Measurements from ENCODE around the gene CRACDL. TPM values are rescaled to one million over a fixed set of nuclear protein-coding genes. Genes with fewer than 3 reads are reported as not detected.

CRACDL gene
- total RNA-seq, 1 donor, result not detected

GRCh38 chr2:98751748-98752147, 184.3 kb downstream of the CRACDL start:
- Histone ChIP-seq H3K9me3 (ENCODE audit: low read depth, low read length) (no peaks in the 10 kb centered on the region), H3K4me1 (ENCODE audit: insufficient read depth, low read length) (no peaks in the 10 kb centered on the region), H3K27ac (ENCODE audit: low read depth, low read length) (no peak overlapping the region), H3K36me3 (ENCODE audit: insufficient read depth, low read length) (no peaks in the 10 kb centered on the region), H3K79me2 (ENCODE audit: insufficient read depth, low read length) (no peaks in the 10 kb centered on the region), H3K4me2 (ENCODE audit: insufficient read depth, low read length) (no peak overlapping the region), H2AFZ (ENCODE audit: low read length) (no peak overlapping the region), H3K27me3 (ENCODE audit: insufficient read depth, low read length) (peaks cover 23% of the 10 kb centered on the region), H3K4me3 (ENCODE audit: insufficient read depth, low read length) (no peak overlapping the region), H4K20me1 (ENCODE audit: insufficient read depth, low read length) (no peaks in the 10 kb centered on the region)
- no peak for DNase-seq (ENCODE audit: insufficient read length, low spot score, missing footprints)
- no peak for TF ChIP-seq CTCF (IDR thresholded peaks at IDR 0.05; ENCODE audit: extremely low read depth, low read depth, low read length)

DNA sequence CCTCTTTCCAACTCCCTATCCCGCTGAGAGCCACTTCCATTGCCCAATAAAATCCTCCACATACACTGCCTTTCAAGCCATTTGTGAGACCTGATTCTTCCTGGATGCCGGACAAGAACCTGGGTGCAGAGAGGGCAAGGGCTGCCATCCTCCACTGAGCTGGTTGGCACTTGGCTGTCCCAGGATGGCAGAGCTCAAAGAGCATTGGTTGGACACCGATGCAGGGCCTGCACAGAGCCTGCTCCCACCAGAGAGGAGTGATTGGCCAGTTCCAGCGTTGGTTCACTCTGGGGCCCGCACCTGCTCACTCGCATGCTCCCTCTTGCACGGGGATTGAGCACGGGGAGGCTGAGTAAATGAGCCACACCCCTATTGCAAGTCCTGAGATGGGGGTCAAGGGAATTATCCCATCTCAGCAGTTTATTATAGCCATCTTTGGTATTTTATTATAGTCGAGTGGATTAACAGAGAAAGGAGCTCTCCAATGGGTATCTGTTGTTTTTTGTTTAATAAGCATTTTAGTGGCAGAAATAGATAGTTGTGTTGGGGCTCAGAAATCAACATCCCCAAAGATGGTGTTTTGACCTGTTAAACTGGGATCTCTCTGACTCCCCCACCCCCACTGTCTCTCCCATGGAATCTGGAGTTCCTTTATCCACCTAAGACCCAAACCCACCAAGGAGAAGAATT, 185.3 kb downstream of the CRACDL start:
- Histone ChIP-seq H3K4me3 (ENCODE audit: insufficient read depth, low read length) (no peak overlapping the region), H3K36me3 (ENCODE audit: insufficient read depth, low read length) (no peaks in the 10 kb centered on the region), H3K79me2 (ENCODE audit: insufficient read depth, low read length) (no peaks in the 10 kb centered on the region), H3K4me2 (ENCODE audit: insufficient read depth, low read length) (no peak overlapping the region), H3K4me1 (ENCODE audit: insufficient read depth, low read length) (no peaks in the 10 kb centered on the region), H3K27ac (ENCODE audit: low read depth, low read length) (no peak overlapping the region), H2AFZ (ENCODE audit: low read length) (no peak overlapping the region), H4K20me1 (ENCODE audit: insufficient read depth, low read length) (no peaks in the 10 kb centered on the region), H3K9me3 (ENCODE audit: low read depth, low read length) (no peaks in the 10 kb centered on the region), H3K27me3 (ENCODE audit: insufficient read depth, low read length) (peaks cover 17% of the 10 kb centered on the region)
- no peak for TF ChIP-seq CTCF (IDR thresholded peaks at IDR 0.05; ENCODE audit: extremely low read depth, low read depth, low read length)
- no peak for DNase-seq (ENCODE audit: insufficient read length, low spot score, missing footprints)

DNA sequence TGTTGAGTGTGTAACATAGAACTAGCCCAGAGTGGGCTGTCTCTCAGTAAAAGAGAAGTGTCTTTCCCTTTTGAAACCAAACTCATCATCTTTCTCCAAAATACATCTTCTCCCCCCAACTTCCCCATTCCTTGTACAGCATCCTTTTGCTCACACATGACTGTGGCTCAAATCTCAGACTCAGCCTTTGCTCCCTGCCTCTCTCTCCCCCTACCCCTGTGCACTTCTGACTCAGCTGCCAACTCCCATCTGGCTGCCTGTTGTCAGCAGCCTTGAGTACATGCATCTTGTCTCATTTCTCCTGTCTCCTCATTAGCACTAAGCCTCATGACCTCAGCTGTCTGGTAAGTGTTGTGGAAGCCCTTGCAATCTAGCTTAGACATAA, 187.0 kb downstream of the CRACDL start:
- no peak for TF ChIP-seq CTCF (IDR thresholded peaks at IDR 0.05; ENCODE audit: extremely low read depth, low read depth, low read length)
- DNase-seq (ENCODE audit: insufficient read length, low spot score, missing footprints), result no peak
- H2AFZ ChIP-seq (ENCODE audit: low read length), result no peak overlapping the region

GRCh38 chr2:98748292-98749065, 187.5 kb downstream of the CRACDL start:
- Histone ChIP-seq H3K79me2 (ENCODE audit: insufficient read depth, low read length) (no peaks in the 10 kb centered on the region), H3K27ac (ENCODE audit: low read depth, low read length) (no peak overlapping the region), H3K27me3 (ENCODE audit: insufficient read depth, low read length) (peaks cover 5% of the 10 kb centered on the region), H4K20me1 (ENCODE audit: insufficient read depth, low read length) (no peaks in the 10 kb centered on the region), H2AFZ (ENCODE audit: low read length) (no peak overlapping the region), H3K4me1 (ENCODE audit: insufficient read depth, low read length) (no peaks in the 10 kb centered on the region), H3K4me3 (ENCODE audit: insufficient read depth, low read length) (no peak overlapping the region), H3K4me2 (ENCODE audit: insufficient read depth, low read length) (no peak overlapping the region), H3K36me3 (ENCODE audit: insufficient read depth, low read length) (no peaks in the 10 kb centered on the region), H3K9me3 (ENCODE audit: low read depth, low read length) (no peaks in the 10 kb centered on the region)
- no peak for TF ChIP-seq CTCF (IDR thresholded peaks at IDR 0.05; ENCODE audit: extremely low read depth, low read depth, low read length)
- DNase-seq (ENCODE audit: insufficient read length, low spot score, missing footprints), result no peak

More for the DNA sequence above, 187.0 kb downstream of the CRACDL start:
- Histone ChIP-seq H3K4me3 (ENCODE audit: insufficient read depth, low read length) (no peak overlapping the region), H3K79me2 (ENCODE audit: insufficient read depth, low read length) (no peaks in the 10 kb centered on the region), H3K27me3 (ENCODE audit: insufficient read depth, low read length) (peaks cover 10% of the 10 kb centered on the region), H4K20me1 (ENCODE audit: insufficient read depth, low read length) (no peaks in the 10 kb centered on the region), H3K9me3 (ENCODE audit: low read depth, low read length) (no peaks in the 10 kb centered on the region), H3K4me1 (ENCODE audit: insufficient read depth, low read length) (no peaks in the 10 kb centered on the region), H3K4me2 (ENCODE audit: insufficient read depth, low read length) (no peak overlapping the region), H3K27ac (ENCODE audit: low read depth, low read length) (no peak overlapping the region), H3K36me3 (ENCODE audit: insufficient read depth, low read length) (no peaks in the 10 kb centered on the region)

All from osteoblast (primary cell).